GM19395 (cell line): ENCODE results near the gene SELL.
"Not testable (repeated sequence)": the region's sequence is repeated elsewhere in the genome, so short reads cannot be mapped to it uniquely, and the experiment has no call there.

Experiments used
- ATAC-seq: cut with Tn5 transposase; IDR thresholded peaks from one replicate; pipeline ENCODE4 v1.9.1; 2021; ENCODE audit warnings: mild to moderate bottlenecking, moderate library complexity; ENCODE audit not compliant: unreplicated experiment

SELL gene

DNA sequence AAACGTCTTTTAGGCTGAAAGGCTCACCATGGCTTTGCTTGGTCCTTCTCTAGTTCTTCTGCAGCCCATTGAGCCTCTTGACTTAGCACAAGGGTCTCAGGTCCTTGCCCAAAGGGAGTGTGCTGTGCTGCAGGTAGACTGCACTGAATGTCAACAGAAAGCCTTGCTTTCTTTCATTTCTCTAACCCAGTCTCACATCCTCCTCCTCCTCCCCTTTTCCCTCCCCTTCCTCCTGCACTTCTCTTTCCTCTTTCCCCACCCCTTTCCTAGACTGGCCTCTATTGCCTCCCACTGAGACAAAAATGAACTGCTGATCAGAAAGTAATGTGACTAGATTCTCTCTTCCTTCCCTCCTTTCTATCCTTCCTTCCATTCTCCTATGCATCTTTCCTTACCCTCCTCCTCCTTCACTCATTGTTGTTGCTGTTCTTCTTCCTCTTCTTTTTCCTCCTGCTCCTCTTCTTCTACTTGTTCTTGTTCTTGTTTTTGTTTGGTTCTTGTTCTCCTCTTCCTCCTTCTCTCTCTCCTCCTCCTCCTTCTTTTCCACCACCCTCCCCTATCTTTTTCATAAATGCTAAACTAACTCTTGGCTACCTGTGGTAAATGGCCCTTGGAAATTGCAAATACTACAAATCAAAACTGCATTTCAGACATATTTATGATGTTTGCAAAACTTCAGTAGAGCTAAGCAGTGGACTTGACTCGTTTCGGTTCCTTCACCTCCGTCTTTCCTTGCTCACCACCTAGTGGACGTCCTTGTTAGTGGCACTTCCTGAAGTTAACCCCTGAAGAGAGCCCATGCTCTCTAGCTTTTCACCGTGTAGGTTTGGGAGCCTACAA lies at the start of gene SELL:
TSS of gene SELL (minus strand) at position 152 of the 840 bp plus-strand sequence. CDS start at position 30, 122 bp downstream.
- ATAC-seq, result peak; percentile 84

DNA sequence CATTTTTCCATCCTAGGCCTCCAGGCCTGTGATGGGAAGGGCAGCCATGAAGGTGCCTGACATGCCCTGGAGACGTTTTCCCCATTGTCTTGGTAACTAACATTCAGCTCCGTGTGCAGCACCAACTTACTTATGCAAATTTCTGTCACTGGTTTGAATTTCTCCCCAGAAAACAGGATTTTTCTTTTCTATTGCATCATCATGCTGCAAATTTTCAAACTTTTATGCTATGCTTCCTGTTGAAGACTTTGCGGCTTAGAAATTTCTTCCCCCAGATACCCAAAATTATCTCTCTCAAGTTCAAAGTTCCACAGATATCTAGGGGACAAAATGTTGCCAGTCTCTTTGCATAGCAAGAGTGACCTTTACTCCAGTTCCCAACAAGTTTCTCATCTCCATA lies 47.6 kb upstream of the SELL start:
- ATAC-seq, result no peak

DNA sequence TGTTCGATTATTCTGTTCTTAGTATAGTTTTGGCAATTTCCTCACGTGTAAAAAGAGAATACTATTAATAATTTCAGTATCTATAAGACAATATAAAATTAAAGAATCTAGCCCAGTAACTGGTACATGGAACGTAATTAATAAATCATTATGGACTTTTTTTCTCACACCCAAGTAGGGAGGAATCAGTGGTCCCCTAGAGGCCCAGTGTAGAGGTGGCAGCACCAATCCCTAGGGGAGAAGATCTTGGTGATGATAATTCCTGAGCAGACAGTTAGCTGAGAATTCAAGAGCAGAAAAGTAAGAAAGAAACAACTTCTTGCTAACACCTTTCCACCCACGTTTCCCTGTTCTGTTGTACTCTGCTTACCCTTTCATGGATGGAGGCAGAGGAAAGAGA lies 42.1 kb upstream of the SELL start:
- ATAC-seq, result no peak

DNA sequence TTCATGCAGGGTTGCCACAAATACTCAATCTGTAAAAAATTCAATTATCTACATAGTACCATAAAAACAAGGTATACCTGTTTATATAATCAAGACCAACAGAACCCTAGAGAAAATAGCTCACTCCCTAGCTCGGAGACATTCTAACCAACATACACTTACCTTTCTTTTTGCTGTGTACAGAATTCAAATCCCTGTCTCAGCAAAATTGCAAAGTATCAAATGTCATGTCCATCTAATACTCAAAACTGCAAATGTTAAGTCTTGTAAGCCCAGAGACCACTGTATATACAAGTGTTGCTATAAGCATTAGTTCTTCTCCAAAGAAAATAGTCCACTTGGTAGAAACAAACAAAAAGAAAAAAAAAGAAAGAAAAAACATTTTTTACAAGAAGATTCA lies 38.6 kb upstream of the SELL start:
- no peak for ATAC-seq

DNA sequence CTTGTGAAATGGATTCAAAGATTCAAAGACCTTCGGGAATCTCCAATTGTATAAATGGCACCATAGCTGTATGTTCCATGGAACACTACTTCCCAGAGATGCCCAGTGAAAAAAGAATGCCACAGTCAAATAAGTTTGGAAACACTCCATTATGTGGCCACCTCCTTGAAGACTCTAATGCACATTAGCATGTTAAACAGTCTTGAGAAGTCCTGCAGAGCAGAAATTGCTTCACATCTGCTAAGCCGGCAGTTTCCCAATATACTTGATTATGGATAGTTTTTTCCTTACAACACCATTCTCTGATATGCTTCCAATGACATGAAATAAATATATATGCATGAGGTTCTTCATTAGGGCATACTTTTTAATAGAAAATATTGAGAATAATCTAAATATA lies 35.1 kb upstream of the SELL start:
- no peak for ATAC-seq

DNA sequence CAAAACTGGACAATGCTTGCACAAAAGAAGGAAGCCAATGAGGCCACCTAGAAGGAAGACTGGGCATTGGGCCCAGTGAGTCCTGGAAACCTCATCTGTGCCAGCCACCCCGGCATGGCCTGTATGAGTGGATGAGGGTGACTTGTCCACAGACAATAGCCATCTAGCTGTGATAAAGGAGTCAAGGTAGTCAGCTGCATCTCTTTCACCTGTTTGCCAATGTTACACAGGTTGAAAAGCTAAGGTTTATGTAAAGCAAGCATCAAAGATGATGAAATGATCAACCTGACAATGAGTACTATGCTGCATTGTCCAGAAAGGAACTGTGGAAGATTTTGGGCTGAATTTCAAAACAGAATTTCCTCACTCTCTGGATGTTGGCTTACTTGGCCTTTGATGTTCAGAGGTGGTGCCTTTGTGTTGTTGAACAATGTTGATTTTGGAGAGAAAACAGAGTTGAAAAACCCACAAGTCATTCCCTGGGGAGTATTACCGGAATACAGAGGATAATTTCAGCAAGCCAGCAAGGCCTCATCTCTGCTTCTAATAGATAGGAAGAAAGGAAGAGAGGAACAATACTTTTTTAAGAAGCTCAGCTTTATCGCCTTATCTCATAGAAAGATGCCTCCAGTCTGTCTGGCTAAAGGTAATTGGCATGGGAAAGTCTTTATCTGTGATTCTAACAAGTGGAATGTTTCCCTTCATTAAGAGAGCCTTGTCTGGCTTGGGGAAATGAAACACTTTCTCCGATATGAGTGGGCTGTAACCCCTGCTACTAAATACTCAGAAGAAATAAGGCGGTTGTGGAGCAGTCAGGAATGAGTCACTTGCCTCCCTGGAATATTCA lies 33.8 kb upstream of the SELL start:
- no peak for ATAC-seq

DNA sequence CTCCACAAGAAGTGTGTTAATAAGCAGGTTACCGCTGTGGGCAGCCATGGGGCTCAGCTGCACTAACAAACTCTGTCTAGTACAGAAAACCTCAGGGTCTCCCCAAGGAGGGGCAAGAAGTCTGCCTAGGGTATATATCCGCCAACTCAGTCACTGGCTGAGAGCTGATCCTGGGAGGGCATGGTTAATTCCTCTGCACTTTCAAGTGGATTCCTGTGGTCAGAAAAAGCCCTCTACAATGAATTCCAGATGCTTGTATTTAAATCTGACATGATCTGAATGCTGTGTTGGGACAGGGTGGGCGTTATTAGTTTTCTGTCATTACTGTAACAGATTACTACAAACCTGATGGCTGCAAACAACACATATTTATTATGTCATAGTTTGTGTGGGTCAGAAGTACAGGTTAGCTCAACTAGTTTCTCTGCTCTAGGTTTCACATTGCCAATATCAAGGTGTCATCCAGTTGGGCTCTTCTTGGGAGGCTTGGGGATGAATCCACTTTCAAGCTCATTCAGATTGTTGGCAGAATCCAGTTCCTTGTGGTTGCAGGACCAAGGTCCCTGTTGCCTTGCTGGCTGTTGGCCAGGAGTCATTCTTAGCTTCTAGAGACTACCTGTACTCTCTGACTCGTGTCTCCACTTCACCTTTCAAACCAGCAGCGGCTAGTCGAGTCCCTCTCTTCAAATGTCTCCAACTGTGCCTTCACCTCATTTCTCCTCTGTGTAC lies 30.4 kb upstream of the SELL start:
- no peak for ATAC-seq

DNA sequence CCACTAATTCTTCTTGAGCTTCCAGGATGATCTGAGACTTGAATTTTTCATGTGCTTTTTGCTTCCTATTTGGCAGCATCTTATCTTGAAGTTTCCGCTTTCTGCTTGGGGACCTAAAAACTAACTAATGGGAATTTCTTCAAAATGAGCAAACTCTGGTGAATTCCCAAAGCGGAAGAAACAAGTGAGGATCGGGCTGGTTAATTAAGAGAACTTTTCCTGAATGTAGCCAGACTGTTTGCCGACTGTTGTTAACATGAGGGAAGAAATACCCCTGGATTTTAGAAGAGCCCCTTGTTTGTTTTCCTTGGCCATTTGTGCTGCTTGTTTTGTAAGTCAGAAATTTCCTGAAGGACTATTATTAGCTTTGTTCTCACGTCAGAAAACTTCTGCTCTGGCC lies 28.6 kb upstream of the SELL start:
- ATAC-seq, result no peak

DNA sequence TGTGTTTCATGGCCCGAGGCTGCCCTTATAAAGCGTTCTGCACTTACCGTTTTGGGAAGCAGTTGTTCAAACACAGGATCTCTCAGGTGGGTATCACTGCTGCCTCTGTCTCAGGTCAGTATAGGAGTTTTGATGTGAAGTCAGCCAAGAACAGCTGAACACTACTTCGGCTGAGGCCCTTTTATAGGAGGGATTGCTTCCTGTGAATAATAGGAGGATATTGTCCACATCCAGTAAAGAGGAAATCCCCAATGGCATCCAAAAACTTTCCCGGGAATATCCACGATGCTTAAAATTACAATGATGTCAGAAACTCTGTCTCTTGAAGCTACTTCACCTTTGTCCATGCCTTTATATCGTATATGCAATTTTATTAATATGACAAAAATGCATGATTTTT lies 22.5 kb upstream of the SELL start, which contains the start of gene SELE:
TSS of gene SELE (minus strand) at position 156 of the 400 bp plus-strand sequence. CDS start 467 bp downstream, outside the sequence.
- no peak for ATAC-seq

DNA sequence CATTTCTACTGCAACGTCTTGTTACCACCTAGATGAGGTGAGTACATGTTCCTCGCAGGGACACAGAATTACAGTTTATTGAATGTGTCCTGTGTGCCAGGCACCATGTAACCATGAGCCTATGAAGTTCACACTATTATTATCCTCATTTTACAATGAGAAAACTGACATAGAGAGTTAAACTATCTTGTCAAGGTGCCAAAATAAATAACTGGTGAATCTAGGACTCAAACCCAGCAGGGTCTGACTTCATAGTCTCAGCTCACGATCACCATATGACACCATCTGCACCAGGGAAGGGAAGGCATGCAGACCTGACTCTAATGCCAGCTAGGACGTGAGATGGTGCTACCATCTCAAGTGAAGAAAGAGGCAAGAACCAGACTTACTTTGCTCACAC lies 20.0 kb upstream of the SELL start:
- ATAC-seq, result no peak

DNA sequence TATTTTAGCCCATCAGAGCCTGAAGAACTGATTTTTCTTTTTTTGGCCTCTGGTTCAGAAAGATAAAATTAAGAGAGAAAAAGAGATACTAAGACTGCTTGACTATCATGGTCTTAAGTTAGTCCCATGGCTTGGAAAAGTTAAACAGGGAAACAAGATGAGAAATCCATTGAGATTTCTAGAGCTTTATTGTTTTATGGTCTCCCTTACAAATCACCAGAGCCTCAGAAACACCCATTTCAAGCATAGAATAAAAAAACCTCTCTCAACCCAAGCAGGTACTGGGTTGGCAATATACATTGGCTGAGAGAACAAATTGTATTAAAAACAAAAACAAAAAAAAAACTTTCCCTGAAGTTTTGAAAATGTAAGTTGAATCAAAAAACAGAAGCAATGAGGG lies 18.6 kb upstream of the SELL start:
- no peak for ATAC-seq

DNA sequence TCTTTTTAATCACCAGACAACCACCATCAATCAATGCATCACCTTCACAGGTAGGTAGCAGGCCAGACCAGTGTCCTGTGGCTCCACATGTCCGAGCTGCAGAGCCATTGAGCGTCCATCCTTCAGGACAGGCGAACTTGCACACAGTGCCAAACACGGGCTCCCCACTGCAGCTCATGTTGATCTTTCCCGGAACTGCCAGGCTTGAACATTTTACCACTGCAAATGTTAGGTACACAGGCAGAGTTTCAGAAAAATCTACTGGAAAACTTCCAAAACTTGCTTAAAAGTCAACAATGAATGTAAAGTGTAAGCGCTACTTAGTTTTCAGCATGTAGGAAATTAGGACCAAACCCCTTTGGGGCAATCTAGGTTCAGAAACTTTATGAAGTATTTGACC lies 15.9 kb upstream of the SELL start:
- no peak for ATAC-seq

DNA sequence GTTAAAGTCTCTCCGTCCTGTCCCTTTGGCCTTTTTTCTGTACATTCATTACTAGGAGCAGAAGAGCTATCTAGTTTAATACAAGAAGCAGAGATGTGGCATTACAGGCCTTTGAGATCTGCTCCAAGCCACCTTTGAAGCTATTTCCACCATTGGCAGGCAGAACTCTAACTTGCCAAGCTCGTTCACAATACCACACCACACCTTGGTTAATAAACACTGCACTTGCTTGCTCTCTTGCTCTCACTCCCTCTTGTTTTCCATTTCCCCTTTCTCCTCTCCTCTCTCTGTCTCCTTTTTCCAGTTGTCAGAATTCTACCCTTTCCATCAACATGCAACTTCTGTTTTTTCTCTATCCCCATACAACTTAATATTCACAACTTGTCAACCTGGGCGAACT lies 15.4 kb upstream of the SELL start:
- ATAC-seq, result no peak

DNA sequence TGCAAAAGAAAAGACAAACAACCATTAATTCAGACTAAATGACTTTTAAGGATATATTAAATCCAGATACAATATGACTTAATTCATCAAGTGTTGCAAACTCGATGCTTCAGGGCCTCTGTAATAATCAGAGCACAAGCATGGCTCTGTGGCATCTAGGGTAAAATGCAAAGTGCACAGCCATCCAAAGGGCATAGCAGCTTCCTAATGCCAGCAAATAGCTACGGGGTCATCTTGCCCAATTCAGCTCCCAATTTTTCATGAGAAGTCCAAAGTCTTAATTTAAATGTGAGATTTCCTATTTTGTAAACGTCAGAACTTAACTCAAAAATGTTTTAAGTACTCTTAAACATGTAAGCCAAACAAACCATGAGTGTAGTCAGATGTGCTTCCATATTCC lies 14.5 kb upstream of the SELL start:
- no peak for ATAC-seq

DNA sequence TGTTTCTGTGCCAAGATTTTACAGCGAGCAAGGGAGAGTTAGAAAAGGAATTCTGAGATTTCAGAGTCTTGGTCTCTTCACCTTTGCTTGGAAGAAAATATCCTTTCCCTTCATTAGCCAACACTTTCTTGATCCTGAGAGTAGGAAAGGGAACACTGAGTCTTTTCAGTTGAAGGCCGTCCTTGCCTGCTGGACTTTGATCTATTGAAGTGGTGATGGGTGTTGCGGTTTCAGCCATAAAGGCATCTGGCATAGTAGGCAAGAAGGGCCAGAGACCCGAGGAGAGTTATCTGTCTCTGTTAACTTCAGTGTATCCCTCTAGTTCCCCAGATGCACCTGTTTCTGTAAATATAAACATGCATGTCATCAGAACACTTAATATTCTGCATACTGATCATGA lies 12.7 kb upstream of the SELL start:
- no peak for ATAC-seq

DNA sequence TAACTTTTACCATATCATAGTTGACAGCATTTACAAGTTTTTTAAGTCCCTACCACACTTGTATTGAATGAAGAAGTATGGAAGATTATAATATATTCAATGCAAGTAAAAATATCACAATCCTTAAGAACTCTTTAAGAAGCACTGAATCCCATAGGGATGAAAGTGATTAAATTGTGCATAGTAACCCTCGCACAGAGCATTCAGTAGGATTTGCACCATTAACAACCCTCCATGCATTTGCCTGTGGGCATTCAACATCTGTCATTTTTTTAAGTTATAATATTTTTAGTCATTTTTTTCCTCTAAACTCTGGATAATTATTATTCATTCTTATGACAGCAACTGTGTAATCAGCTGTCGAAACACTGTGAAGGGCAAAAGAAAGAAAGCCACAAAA lies 12.3 kb upstream of the SELL start:
- no peak for ATAC-seq

DNA sequence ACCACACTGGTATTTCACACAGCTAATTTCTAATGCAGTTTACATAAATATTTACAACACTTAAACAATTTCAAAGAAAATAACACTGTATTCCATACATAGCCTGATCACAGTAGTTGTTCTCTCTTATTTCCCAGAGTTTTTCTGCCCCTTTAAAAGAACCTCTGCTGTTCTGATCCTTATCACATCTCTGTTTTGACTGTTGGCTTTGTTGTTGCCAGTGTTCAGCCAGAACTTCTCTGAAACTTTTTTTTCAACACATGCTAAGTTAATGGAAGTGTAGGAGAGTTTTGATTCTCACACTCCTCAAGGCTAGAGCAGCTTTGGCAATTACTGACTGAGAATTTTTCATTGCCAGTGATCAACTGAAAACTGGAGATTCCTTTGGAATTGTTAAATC lies 11.4 kb upstream of the SELL start:
- no peak for ATAC-seq

DNA sequence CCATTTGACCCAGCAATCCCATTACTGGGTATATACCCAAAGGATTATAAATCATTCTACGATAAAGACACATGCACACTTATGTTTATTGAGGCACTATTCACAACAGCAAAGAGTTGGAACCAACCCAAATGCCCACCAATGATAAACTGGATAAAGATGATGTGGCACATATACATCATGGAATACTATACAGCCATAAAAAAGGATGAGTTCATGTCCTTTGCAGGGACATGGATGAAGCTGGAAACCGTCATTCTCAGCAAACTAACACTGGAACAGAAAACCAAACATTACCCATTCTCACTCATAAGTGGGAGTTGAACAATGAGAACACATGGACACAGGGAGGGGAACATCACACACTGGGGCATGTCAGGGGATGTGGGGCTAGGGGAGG lies 3.7 kb upstream of the SELL start:
- ATAC-seq, result not testable (repeated sequence)

DNA sequence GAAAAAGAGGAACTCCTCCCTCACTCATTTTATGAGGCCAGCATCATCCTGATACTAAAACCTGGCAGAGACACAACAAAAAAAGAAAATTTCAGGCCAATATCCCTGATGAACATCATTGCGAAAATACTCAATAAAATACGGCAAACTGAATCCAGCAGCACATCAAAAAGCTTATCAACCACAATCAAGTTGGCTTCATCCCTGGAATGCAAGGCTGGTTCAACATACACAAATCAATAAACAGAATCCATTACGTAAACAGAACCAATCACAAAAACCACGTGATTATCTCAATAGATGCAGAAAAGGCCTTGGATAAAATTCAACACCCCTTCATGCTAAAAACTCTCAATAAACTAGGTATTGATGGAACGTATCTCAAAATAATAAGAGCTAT lies 1.7 kb upstream of the SELL start:
- not testable (repeated sequence) for ATAC-seq

DNA sequence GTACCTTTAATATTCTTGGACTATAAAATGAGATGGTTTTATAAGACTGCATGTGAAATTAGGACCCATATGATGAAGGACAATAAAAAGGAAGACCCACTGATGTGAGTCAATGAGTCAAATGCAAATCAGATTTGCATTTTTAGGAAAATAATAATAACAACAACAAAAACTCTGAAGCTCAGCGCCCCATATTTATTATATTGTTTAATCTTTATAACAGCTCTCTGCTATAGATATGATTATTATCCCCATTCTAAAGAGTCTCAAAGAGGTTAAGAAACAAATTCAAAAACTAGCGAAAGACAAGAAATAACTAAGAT lies 850 bp upstream of the SELL start:
- no peak for ATAC-seq

DNA sequence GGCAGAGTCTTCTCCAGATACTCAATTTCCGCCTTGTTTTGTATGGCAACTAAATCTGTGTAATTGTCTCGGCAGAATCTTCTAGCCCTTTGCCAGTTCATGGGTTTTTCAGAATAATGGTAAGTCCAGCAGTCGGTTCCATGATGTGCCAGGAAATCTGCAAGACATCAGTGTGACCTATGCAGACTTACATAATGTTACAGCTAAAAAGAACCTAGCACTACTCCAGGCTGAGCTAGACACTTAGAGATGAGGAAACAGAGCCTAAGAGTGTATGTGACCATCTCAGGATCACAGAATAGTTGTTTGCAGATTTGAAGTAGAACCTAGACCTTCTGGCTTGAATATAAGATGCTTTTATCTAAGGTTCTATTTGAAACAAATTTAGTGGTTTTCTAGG lies 2.8 kb downstream of the SELL start:
- no peak for ATAC-seq
